H1 (cell line): ENCODE measurements around the gene MAGOHB. TPM values are rescaled to one million over a fixed set of nuclear protein-coding genes. Genes with fewer than 3 reads are reported as not detected.

Experiments
- CTCF ChIA-PET: fragments of 300-600 bp; sonication (Branson Sonifier 250); formaldehyde crosslinking; loops from one replicate; lab custom pipeline; 2021; ENCODE audit not compliant: partially characterized antibody; lab: Charles Lee
- POLR2A ChIA-PET: fragments of 300-600 bp; sonication (Branson Sonifier 250); formaldehyde crosslinking; loops from one replicate; lab custom pipeline; 2021; ENCODE audit warnings: inconsistent platforms; ENCODE audit not compliant: partially characterized antibody; lab: Charles Lee
- DNase-seq, 2 experiments: peaks; one replicate each; pipeline versions ENCODE4 v3.0.0 to v3.0.0-alpha.2; 2010 to 2022; ENCODE audit warnings: low spot score in 2 of 2, low read depth in 1 of 2, mixed read lengths in 1 of 2
- FAIRE-seq: peaks from 2 replicates; lab custom pipeline; 2011; peaks lifted over from hg19 to GRCh38; lab: Jason Lieb, UNC
- H2AFZ ChIP-seq: 2 replicates; pipeline ENCODE4 v1.8.1; 2012; ENCODE audit warnings: low read length, inconsistent platforms
- H2AK5ac ChIP-seq: 2 replicates; pipeline ENCODE4 v1.6.1; 2013; ENCODE audit warnings: low read depth, low read length
- H2BK120ac ChIP-seq: replicated peaks from 2 replicates; pipeline ENCODE3; 2013; ENCODE audit warnings: low read depth, low read length, inconsistent platforms
- H2BK12ac ChIP-seq: 2 replicates; pipeline ENCODE4 v1.6.1; 2013; ENCODE audit warnings: low read depth, low read length
- H2BK15ac ChIP-seq: 2 replicates; pipeline ENCODE4 v1.6.1; 2013; ENCODE audit warnings: low read length
- H2BK20ac ChIP-seq: 2 replicates; pipeline ENCODE4 v1.6.1; 2013; ENCODE audit warnings: low read length
- H2BK5ac ChIP-seq: 2 replicates; pipeline ENCODE4 v1.6.1; 2013; ENCODE audit warnings: low read depth, low read length
- H3K14ac ChIP-seq: 2 replicates; pipeline ENCODE4 v1.6.1; 2013; ENCODE audit warnings: inconsistent platforms; ENCODE audit not compliant: insufficient read length
- H3K18ac ChIP-seq: 2 replicates; pipeline ENCODE4 v1.6.1; 2013; ENCODE audit warnings: low read length; ENCODE audit errors: extremely low read depth
- H3K23ac ChIP-seq: 2 replicates; pipeline ENCODE4 v1.6.1; 2013; ENCODE audit warnings: inconsistent platforms; ENCODE audit not compliant: insufficient read length
- H3K23me2 ChIP-seq: 2 replicates; pipeline ENCODE4 v1.6.1; 2013; ENCODE audit warnings: low read depth, low read length
- H3K27ac ChIP-seq: 2 replicates; pipeline ENCODE4 v1.6.1; 2011; ENCODE audit warnings: low read depth, low read length, inconsistent platforms
- H3K27me3 ChIP-seq, 4 experiments: replicated peaks in 1 of 4; 1 replicate in 1 of 4; 2 replicates in 3 of 4; pipeline versions ENCODE4 v1.6.1 to v1.8.1; 2011 to 2013; ENCODE audit warnings: low read length in 3 of 4, mild to moderate bottlenecking in 3 of 4, inconsistent platforms in 2 of 4, mixed read lengths in 2 of 4, moderate library complexity in 1 of 4; ENCODE audit not compliant: control insufficient read depth in 3 of 4, insufficient read depth in 3 of 4; ENCODE audit errors: extremely low read depth in 1 of 4
- H3K36me3 ChIP-seq, 4 experiments: 2 replicates each; pipeline versions ENCODE4 v1.6.1 to v1.8.1; 2011 to 2013; ENCODE audit warnings: mild to moderate bottlenecking in 4 of 4, low read length in 3 of 4, moderate library complexity in 2 of 4, control low read depth in 1 of 4, inconsistent platforms in 1 of 4; ENCODE audit not compliant: insufficient read depth in 4 of 4, control insufficient read depth in 2 of 4
- H3K4ac ChIP-seq: replicated peaks from 2 replicates; pipeline ENCODE3; 2013; ENCODE audit warnings: low read length, low read depth, mixed read lengths, inconsistent platforms; ENCODE audit not compliant: insufficient read length
- H3K4me1 ChIP-seq, 4 experiments: replicated peaks in 1 of 4; 1 replicate in 1 of 4; 2 replicates in 3 of 4; pipeline versions ENCODE4 v1.6.1 to v1.8.1; 2011 to 2013; ENCODE audit warnings: low read length in 3 of 4, inconsistent platforms in 2 of 4, mixed read lengths in 1 of 4; ENCODE audit not compliant: insufficient read depth in 4 of 4, control insufficient read depth in 3 of 4
- H3K4me2 ChIP-seq, 2 experiments: 2 replicates each; pipeline versions ENCODE4 v1.6.1 to v1.8.1; 2011 to 2013; ENCODE audit warnings: low read depth in 2 of 2, low read length in 2 of 2, control low read depth in 1 of 2, inconsistent platforms in 1 of 2, mild to moderate bottlenecking in 1 of 2; ENCODE audit not compliant: insufficient read depth in 1 of 2
- H3K4me3 ChIP-seq, 4 experiments: fragments of 200-600, 300-600 bp in 1 of 4; sonication (generic), shearing (Covaris generic), sonication (Bioruptor Twin) in 1 of 4; 2 replicates each; pipeline versions ENCODE4 v1.5.1 to v1.8.1; 2011 to 2016; ENCODE audit warnings: low read length in 4 of 4, low read depth in 3 of 4, control low read depth in 2 of 4, inconsistent platforms in 2 of 4, mild to moderate bottlenecking in 2 of 4, mixed read lengths in 1 of 4, moderate library complexity in 1 of 4; ENCODE audit not compliant: insufficient read depth in 2 of 4; ENCODE audit errors: extremely low read depth in 1 of 4
- H3K56ac ChIP-seq: replicated peaks from 2 replicates; pipeline ENCODE3; 2013; ENCODE audit warnings: low read depth, mild to moderate bottlenecking, mixed read lengths, low read length, inconsistent platforms; ENCODE audit not compliant: insufficient read length
- H3K79me1 ChIP-seq: 2 replicates; pipeline ENCODE4 v1.6.1; 2013; ENCODE audit warnings: low read depth, low read length, control low read depth
- H3K79me2 ChIP-seq, 2 experiments: 2 replicates each; pipeline versions ENCODE4 v1.6.1 to v1.8.1; 2012 to 2013; ENCODE audit warnings: low read length in 2 of 2, mild to moderate bottlenecking in 2 of 2, inconsistent platforms in 1 of 2; ENCODE audit not compliant: insufficient read depth in 2 of 2, control insufficient read depth in 1 of 2
- H3K9ac ChIP-seq, 4 experiments: replicated peaks in 1 of 4; 1 replicate in 1 of 4; 2 replicates in 3 of 4; pipeline versions ENCODE4 v1.6.1 to v1.8.1; 2011 to 2013; ENCODE audit warnings: low read depth in 3 of 4, low read length in 3 of 4, control low read depth in 2 of 4, mild to moderate bottlenecking in 2 of 4, moderate library complexity in 2 of 4, inconsistent platforms in 1 of 4; ENCODE audit errors: extremely low read depth in 1 of 4
- H3K9me3 ChIP-seq, 2 experiments: 2 replicates each; pipeline versions ENCODE4 v1.6.1 to v1.8.1; 2012 to 2013; ENCODE audit warnings: mild to moderate bottlenecking in 2 of 2, moderate library complexity in 2 of 2, control low read depth in 1 of 2, inconsistent platforms in 1 of 2, low read depth in 1 of 2, low read length in 1 of 2, mixed read lengths in 1 of 2; ENCODE audit not compliant: insufficient read depth in 2 of 2
- H4K20me1 ChIP-seq, 2 experiments: replicated peaks in 1 of 2; 2 replicates each; pipeline versions ENCODE3 to v1.8.1; 2011 to 2013; ENCODE audit warnings: inconsistent platforms in 2 of 2, low read length in 2 of 2, mild to moderate bottlenecking in 1 of 2; ENCODE audit not compliant: insufficient read depth in 2 of 2, control insufficient read depth in 1 of 2
- H4K5ac ChIP-seq: 2 replicates; pipeline ENCODE4 v1.6.1; 2013; ENCODE audit warnings: low read length, low read depth, mixed read lengths, inconsistent platforms; ENCODE audit not compliant: insufficient read length
- H4K8ac ChIP-seq: 2 replicates; pipeline ENCODE4 v1.8.0; 2013; ENCODE audit warnings: mild to moderate bottlenecking, moderate library complexity, low read length, inconsistent platforms; ENCODE audit not compliant: insufficient read depth; ENCODE audit errors: extremely low read depth
- H4K91ac ChIP-seq: replicated peaks from 2 replicates; pipeline ENCODE3; 2013; ENCODE audit warnings: low read length, mixed read lengths, inconsistent platforms; ENCODE audit not compliant: insufficient read length
- ASH2L ChIP-seq: fragments of 200-600, 300-600 bp; sonication (generic); IDR thresholded peaks from one replicate; pipeline ENCODE4 v1.7.1; 2017; ENCODE audit warnings: low read length
- BACH1 ChIP-seq: IDR thresholded peaks from 2 replicates; pipeline ENCODE4 v1.6.1; 2012; ENCODE audit warnings: low read length, improper control_type of control experiment
- BRCA1 ChIP-seq: IDR thresholded peaks from 2 replicates; pipeline ENCODE4 v1.6.1; 2012; ENCODE audit warnings: low read depth, low read length, improper control_type of control experiment
- FOSL1 ChIP-seq: IDR thresholded peaks from 2 replicates; pipeline ENCODE4 v1.6.1; 2011; ENCODE audit warnings: mild to moderate bottlenecking, low read depth, low read length, moderate library complexity; ENCODE audit not compliant: insufficient read depth
- JUN ChIP-seq: IDR thresholded peaks from 2 replicates; pipeline ENCODE4 v1.6.1; 2011; ENCODE audit warnings: low read depth, mild to moderate bottlenecking, improper control_type of control experiment, low read length
- KDM5A ChIP-seq: fragments of 200-600 bp; IDR thresholded peaks from 2 replicates; pipeline ENCODE4 v1.7.1; 2012; ENCODE audit warnings: mild to moderate bottlenecking, low read length, inconsistent platforms, mixed read lengths
- NRF1 ChIP-seq: IDR thresholded peaks from 2 replicates; pipeline ENCODE4 v1.6.1; 2011; ENCODE audit warnings: mild to moderate bottlenecking, low read depth, low read length, improper control_type of control experiment
- POLR2A ChIP-seq, 2 experiments: IDR thresholded peaks; 1 replicate in 1 of 2; 2 replicates in 1 of 2; pipeline ENCODE4 v1.6.1; 2011; ENCODE audit warnings: low read depth in 2 of 2, low read length in 2 of 2, mild to moderate bottlenecking in 2 of 2; ENCODE audit errors: control extremely low read depth in 1 of 2
- RBBP5 ChIP-seq: IDR thresholded peaks from 2 replicates; pipeline ENCODE4 v1.7.1; 2012; ENCODE audit warnings: low read depth, mild to moderate bottlenecking, inconsistent platforms, low read length, moderate library complexity, borderline replicate concordance
- SIN3A ChIP-seq, 2 experiments: IDR thresholded peaks in 1 of 2; conservative IDR thresholded peaks in 1 of 2; 2 replicates each; pipeline ENCODE4 v1.6.1; 2011 to 2012; ENCODE audit warnings: low read length in 2 of 2, improper control_type of control experiment in 1 of 2, low read depth in 1 of 2, mild to moderate bottlenecking in 1 of 2
- SP4 ChIP-seq: IDR thresholded peaks from 2 replicates; pipeline ENCODE4 v1.6.1; 2012; ENCODE audit warnings: low read length, inconsistent platforms
- whole genome bisulfite sequencing, 2 experiments: shearing (Covaris generic) in 1 of 2; methylation state at CpG; one replicate each; pipeline versions ENCODE4 v1.1.6 to v1.1.7; 2013 to 2015; ENCODE audit warnings: low lambda C conversion rate in 2 of 2, mixed read lengths in 2 of 2, inconsistent platforms in 1 of 2, low coverage in 1 of 2, missing lambda C conversion rate in 1 of 2; ENCODE audit not compliant: insufficient replicate concordance in 2 of 2, insufficient coverage in 1 of 2, insufficient read length in 1 of 2; ENCODE audit errors: extremely low coverage in 1 of 2, missing lambda C conversion rate in 1 of 2; 5-methylcytosine and 5-hydroxymethylcytosine counted together
- polyA plus RNA-seq, 7 experiments: library from polyadenylated mRNA; depleted of rRNA in 3 of 7; stranded (reverse) in 5 of 7; unstranded in 2 of 7; fragments of >200 nt in 5 of 7; fragments of 200-250 nt in 2 of 7; gene quantifications; 1 replicate in 5 of 7; 2 replicates in 1 of 7; 4 replicates in 1 of 7; pipeline versions ENCODE4 v1.2.1 to v1.2.3, GENCODE V29; 2011 to 2013; ENCODE audit warnings: missing spikeins in 2 of 7, mixed read lengths in 2 of 7
- total RNA-seq: library from RNA; stranded (reverse); fragmentation: NEBNext Ultra II Directional; extraction: Animal tissue kit (Norgen Biotek cat#: 25700); gene quantifications from 2 replicates; pipeline ENCODE4 v1.2.1, GENCODE V29; 2021
- TF ChIP-seq, protein P1 (sequence below): IDR thresholded peaks from 2 replicates; pipeline ENCODE4 v1.6.1; 2012; ENCODE audit warnings: inconsistent platforms
- TF ChIP-seq, protein P2 (sequence below): IDR thresholded peaks from 2 replicates; pipeline ENCODE4 v1.6.1; 2011; ENCODE audit warnings: low read depth, mild to moderate bottlenecking, low read length; ENCODE audit not compliant: insufficient read depth

MAGOHB gene
- total and polyA plus RNA-seq, 2 of the 8 experiments (the other 6 are each of a cell fraction or from before 2014, with no cell fraction given): 21.5 to 53.7 TPM

DNA sequence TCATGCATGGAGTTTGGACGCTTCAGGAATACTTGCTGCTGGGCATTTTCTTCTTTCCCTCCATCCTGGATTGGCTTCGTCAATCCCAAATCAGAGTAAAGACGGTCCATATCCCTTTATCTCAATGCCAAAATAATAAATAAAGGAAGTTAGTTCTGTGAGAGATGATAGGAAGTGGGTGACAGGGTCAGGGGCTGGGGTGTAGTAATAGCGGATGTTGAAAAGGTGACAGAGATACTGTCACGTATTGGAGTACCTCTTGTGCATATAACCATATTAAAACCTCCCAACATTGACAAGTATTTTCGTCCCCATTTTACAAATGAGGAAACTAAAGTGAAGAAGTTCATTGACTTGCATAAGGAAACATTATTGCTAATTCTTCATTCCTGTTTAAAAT lies 12.4 kb downstream of the MAGOHB start:
- FAIRE-seq: no peak
- 84% methylated on average over 6 of the region's 6 CpGs; no CpG with 5 or more reads in 1 of the 2 experiments for WGBS, 2 experiments
- no peak overlapping the region for H4K5ac ChIP-seq
- H3K4me3 ChIP-seq: no peak overlapping the region
- H3K9ac ChIP-seq: no peak overlapping the region
- CTCF ChIA-PET: no interaction called here
- no peak overlapping the region for H2BK20ac ChIP-seq
- H3K79me2 ChIP-seq: no peaks in the 10 kb centered on the region
- H3K18ac ChIP-seq: no peak overlapping the region
- H3K4ac ChIP-seq: no peak overlapping the region
- no peak overlapping the region for H3K23ac ChIP-seq
- H3K27ac ChIP-seq: no peak overlapping the region
- no peak overlapping the region for H2BK120ac ChIP-seq
- no peaks in the 10 kb centered on the region for H3K4me1 ChIP-seq
- no peaks in the 10 kb centered on the region for H3K9me3 ChIP-seq
- no peak overlapping the region for H2AK5ac ChIP-seq
- no peak overlapping the region for H4K91ac ChIP-seq
- H2AFZ ChIP-seq: no peak overlapping the region
- H3K14ac ChIP-seq: no peak overlapping the region
- H4K20me1 ChIP-seq: peaks cover 0 to 2% of the 10 kb centered on the region in 2 experiments
- no peak overlapping the region for H2BK12ac ChIP-seq
- H3K56ac ChIP-seq: no peak overlapping the region
- H3K79me1 ChIP-seq: no peaks in the 10 kb centered on the region
- H3K27me3 ChIP-seq: no peaks in the 10 kb centered on the region
- TF ChIP-seq SP4: no peak
- TF ChIP-seq FOSL1: no peak
- no peak for TF ChIP-seq ASH2L
- TF ChIP-seq BRCA1: no peak
- TF ChIP-seq NRF1: no peak
- TF ChIP-seq SIN3A (conservative IDR thresholded peaks at IDR 0.05 in 1 of 2, IDR thresholded peaks at IDR 0.05 in 1 of 2; ENCODE audit: low read depth in 1 of 2, low read length in 2 of 2): no peak
- TF ChIP-seq BACH1: no peak
- TF ChIP-seq POLR2A (IDR thresholded peaks at IDR 0.05; ENCODE audit: control extremely low read depth in 1 of 2, low read depth in 2 of 2, low read length in 2 of 2): no peak
- no peak for TF ChIP-seq KDM5A
- no peak for TF ChIP-seq JUN
- TF ChIP-seq, protein P1, sequence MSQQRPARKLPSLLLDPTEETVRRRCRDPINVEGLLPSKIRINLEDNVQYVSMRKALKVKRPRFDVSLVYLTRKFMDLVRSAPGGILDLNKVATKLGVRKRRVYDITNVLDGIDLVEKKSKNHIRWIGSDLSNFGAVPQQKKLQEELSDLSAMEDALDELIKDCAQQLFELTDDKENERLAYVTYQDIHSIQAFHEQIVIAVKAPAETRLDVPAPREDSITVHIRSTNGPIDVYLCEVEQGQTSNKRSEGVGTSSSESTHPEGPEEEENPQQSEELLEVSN: no peak
- TF ChIP-seq, protein P2, sequence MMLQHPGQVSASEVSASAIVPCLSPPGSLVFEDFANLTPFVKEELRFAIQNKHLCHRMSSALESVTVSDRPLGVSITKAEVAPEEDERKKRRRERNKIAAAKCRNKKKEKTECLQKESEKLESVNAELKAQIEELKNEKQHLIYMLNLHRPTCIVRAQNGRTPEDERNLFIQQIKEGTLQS: no peak
- no peak for TF ChIP-seq RBBP5
- POLR2A ChIA-PET: no interaction called here
- no peak for DNase-seq
- no peaks in the 10 kb centered on the region for H3K23me2 ChIP-seq
- no peak overlapping the region for H4K8ac ChIP-seq
- no peak overlapping the region for H3K4me2 ChIP-seq
- peaks cover 0 to 27% (median 7%) of the 10 kb centered on the region in 4 experiments; a peak in 3 of 8 replicates for H3K36me3 ChIP-seq
- H2BK15ac ChIP-seq: no peak overlapping the region
- no peak overlapping the region for H2BK5ac ChIP-seq
